HG02588 (cell line): Measurements from ENCODE around the gene WHRN.

Experiments
- ATAC-seq: cut with Tn5 transposase; IDR thresholded peaks from one replicate; pipeline ENCODE4 v1.9.1; 2021; ENCODE audit warnings: mild to moderate bottlenecking, moderate library complexity; ENCODE audit not compliant: unreplicated experiment

The WHRN gene

GRCh38 chr9:114404531-114404930, 100.7 kb downstream of the WHRN start:
- no peak for ATAC-seq

GRCh38 chr9:114403153-114403756, 102.0 kb downstream of the WHRN start:
- no peak for ATAC-seq

- ATAC-seq, result no peak
Observed at GRCh38 chr9:114401344-114401743, 103.9 kb downstream of the WHRN start.

GRCh38 chr9:114400772-114401171, 104.5 kb downstream of the WHRN start:
- ATAC-seq, result no peak

- no peak for ATAC-seq
Observed at GRCh38 chr9:114400219-114400618, 105.1 kb downstream of the WHRN start.

- no peak for ATAC-seq
Observed at GRCh38 chr9:114399381-114399780, 105.9 kb downstream of the WHRN start.

GRCh38 chr9:114397848-114398605, 107.2 kb downstream of the WHRN start:
- peak; percentile 80 for ATAC-seq

GRCh38 chr9:114397219-114397847, 107.9 kb downstream of the WHRN start:
- ATAC-seq, result no peak

GRCh38 chr9:114396558-114397218, 108.6 kb downstream of the WHRN start:
- no peak for ATAC-seq

GRCh38 chr9:114395768-114396167, 109.5 kb downstream of the WHRN start:
- ATAC-seq, result no peak

- no peak for ATAC-seq
Observed at GRCh38 chr9:114395334-114395617, 110.0 kb downstream of the WHRN start.

GRCh38 chr9:114394523-114395333, 110.5 kb downstream of the WHRN start:
- ATAC-seq, result no peak

- ATAC-seq, result no peak
Observed at GRCh38 chr9:114392749-114393112, 112.5 kb downstream of the WHRN start.

- ATAC-seq, result no peak
Observed at GRCh38 chr9:114390952-114391351, 114.3 kb downstream of the WHRN start.

GRCh38 chr9:114389612-114390368, 115.5 kb downstream of the WHRN start:
- no peak for ATAC-seq

- ATAC-seq, result no peak
Observed at GRCh38 chr9:114388764-114389375, 116.4 kb downstream of the WHRN start.

- ATAC-seq, result no peak
Observed at GRCh38 chr9:114388357-114388682, 117.0 kb downstream of the WHRN start.

- ATAC-seq, result peak; percentile 24
Observed at GRCh38 chr9:114387680-114388356, 117.5 kb downstream of the WHRN start, which contains the start of gene AKNA. Gene AKNA, minus strand, starts transcription at chr9:114387982. Its CDS starts 6,649 bp downstream, at chr9:114381333.
